Activated CD4-positive, alpha-beta memory T cell treated with anti-CD3 and anti-CD28 coated beads, Interleukin-2, amount 10 ng/mL, durations not matched to agents 7 days and 5 days (primary cell): ENCODE measurements around the gene CRYBA1. TPM values are rescaled to one million over a fixed set of nuclear protein-coding genes. Genes with fewer than 3 reads are reported as not detected.
A peak's percentile ranks its signal among the peaks of the same experiment; 100 is the strongest.
"Not testable (repeated sequence)": the region's sequence is repeated elsewhere in the genome, so short reads cannot be mapped to it uniquely, and the experiment has no call there.

Experiments used
- CTCF ChIA-PET: fragments of 350-600 bp; sonication (Branson Sonifier 250); formaldehyde crosslinking; loops from one replicate; lab custom pipeline; 2021; ENCODE audit warnings: antibody characterized with exemption, inconsistent platforms; lab: Charles Lee
- POLR2A ChIA-PET: fragments of 350-600 bp; sonication (Branson Sonifier 250); formaldehyde crosslinking; loops from one replicate; lab custom pipeline; 2021; ENCODE audit warnings: antibody characterized with exemption; lab: Charles Lee
- DNase-seq: peaks from one replicate; pipeline ENCODE4 v3.0.0-alpha.2; 2020
- H3K27ac Mint-ChIP-seq: one replicate; pipeline ENCODE4 v1.8.0; 2021; ENCODE audit warnings: mild to moderate bottlenecking, mixed read lengths
- H3K27me3 Mint-ChIP-seq: one replicate; pipeline ENCODE4 v1.8.0; 2021; ENCODE audit warnings: mixed read lengths
- H3K36me3 Mint-ChIP-seq: one replicate; pipeline ENCODE4 v1.8.0; 2021; ENCODE audit warnings: low read depth, mixed read lengths
- H3K4me1 Mint-ChIP-seq: one replicate; pipeline ENCODE4 v1.8.0; 2021; ENCODE audit warnings: mixed read lengths
- H3K4me3 Mint-ChIP-seq: one replicate; pipeline ENCODE4 v1.8.0; 2021; ENCODE audit warnings: mild to moderate bottlenecking, mixed read lengths
- H3K9me3 Mint-ChIP-seq: one replicate; pipeline ENCODE4 v1.8.0; 2021; ENCODE audit warnings: mixed read lengths
- total RNA-seq, 2 experiments: library from RNA; stranded (reverse); gene quantifications; one replicate each; pipeline ENCODE4 v1.2.3, GENCODE V29; 2021

CRYBA1 gene
- total RNA-seq, 2 experiments from 2014 or later, result not detected

DNA sequence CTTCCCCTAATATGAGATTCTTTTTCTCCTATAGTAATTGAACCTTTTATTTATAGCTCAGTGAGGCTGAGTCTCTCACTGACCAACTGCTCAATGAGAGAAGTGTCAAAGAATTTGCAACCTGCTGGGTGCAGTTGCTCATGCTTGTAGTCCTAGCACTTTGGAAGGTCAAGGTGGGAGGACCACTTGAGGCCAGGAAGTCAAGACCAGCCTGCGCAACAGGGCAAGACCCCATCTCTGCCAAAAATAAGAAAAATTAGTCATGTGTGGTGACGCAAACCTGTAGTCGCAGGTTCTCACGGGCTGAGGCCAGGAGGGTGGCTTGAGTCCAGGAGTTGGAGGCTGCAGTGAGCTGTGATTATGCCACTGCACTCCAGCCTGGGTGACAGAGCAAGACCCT is 30.9 kb upstream of the CRYBA1 start:
- POLR2A ChIA-PET, result no interaction called here
- Mint-ChIP-seq H3K27me3 (peaks cover 4% of the 10 kb centered on the region), H3K36me3 (no peaks in the 10 kb centered on the region), H3K4me1 (peaks cover 12% of the 10 kb centered on the region), H3K9me3 (no peaks in the 10 kb centered on the region), H3K27ac (no peak overlapping the region), H3K4me3 (no peak overlapping the region)
- no peak for DNase-seq
- CTCF ChIA-PET, result interaction anchor here (1.0 to 7.6 kb wide), 5 partner anchors 67 to 99 kb away, joined by 3 to 57 read pairs (median 6); no protein-coding TSS in a partner anchor

DNA sequence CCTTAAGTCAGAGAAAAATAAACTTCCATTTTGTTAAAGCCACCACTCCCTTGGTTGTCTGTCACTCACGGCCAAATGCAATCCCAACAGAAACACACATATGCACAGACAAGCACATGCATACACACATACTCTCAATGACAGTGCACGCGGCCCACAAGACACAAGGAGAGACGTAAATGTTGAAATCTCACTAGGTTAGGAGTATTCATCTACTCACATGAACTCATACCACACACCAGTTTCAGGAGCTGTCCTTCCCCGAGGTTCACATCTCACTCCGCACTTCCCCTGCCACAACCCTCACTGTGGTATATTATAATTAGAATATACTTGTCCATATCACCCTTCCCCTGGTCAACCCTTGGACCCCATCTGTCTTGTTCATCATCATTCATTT is 30.5 kb upstream of the CRYBA1 start:
- H3K27ac Mint-ChIP-seq, result no peak overlapping the region
- no peak for DNase-seq
- CTCF ChIA-PET, result interaction anchor here (1.2 to 7.6 kb wide), 6 partner anchors 8 to 92 kb away, joined by 3 to 163 read pairs (median 6); no protein-coding TSS in a partner anchor
- no peak overlapping the region for H3K4me3 Mint-ChIP-seq
- POLR2A ChIA-PET, result no interaction called here
- peaks cover 4% of the 10 kb centered on the region for H3K27me3 Mint-ChIP-seq
- H3K4me1 Mint-ChIP-seq, result peaks cover 12% of the 10 kb centered on the region
- H3K36me3 Mint-ChIP-seq, result no peaks in the 10 kb centered on the region
- H3K9me3 Mint-ChIP-seq, result no peaks in the 10 kb centered on the region

DNA sequence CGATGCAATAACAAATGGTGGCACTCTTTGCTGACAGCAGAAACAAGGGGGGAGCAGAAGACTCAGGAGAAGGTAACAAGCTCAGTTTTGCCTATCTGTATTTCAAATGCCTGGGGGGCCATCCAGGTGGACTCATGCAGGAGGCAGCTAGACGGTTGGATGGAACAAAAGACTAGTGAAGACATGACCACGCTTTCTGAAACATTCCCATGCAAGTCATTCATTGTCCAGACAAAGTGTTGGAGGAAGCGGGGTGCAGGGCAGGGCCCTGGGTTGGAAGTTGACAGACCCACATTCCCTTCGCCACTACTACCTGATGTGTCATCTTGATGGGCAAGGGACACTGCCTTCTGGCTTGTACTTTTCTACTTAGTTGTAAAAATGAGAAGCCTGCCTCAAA is 29.8 kb upstream of the CRYBA1 start:
- Mint-ChIP-seq H3K4me3 (no peak overlapping the region), H3K27me3 (peaks cover 4% of the 10 kb centered on the region)

DNA sequence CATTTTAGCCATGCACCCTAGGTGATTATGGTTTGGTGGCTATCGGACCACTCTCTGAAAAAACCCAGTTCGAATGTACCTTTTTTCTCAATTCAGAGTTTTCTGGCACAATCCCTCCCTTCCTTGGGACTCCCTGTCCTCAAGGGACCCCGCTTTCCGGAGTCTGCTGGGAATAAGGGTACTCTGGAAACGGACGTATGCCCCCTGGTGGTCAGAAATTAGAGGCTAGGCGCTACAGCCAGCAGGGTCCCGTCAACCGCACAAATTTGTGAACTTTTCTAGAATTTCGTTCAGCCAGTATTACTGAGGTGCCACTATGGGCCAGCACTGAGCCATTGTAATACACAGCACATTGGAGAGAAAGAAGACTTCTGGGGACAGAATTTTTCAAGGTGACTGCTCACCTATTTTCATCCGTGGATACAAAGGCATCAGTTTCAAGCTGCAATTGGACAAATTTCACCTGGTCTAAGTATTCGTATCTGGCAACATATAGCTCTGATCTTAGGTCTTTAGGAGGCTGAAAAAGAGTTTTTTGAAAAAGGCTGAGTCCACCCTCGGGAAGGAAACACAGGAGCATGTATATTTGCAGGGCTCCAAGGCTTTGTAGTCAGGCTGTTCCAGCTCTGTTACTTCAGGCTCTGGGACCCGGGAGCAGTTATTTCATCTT is 27.1 kb upstream of the CRYBA1 start:
- POLR2A ChIA-PET, result interaction anchor here (1.1 to 1.6 kb wide), 5 partner anchors 22 to 95 kb away, joined by 3 to 9 read pairs (median 4); partner anchors contain the start of gene NUFIP2
- peak; percentile 72 for DNase-seq
- Mint-ChIP-seq H3K36me3 (no peaks in the 10 kb centered on the region), H3K27ac (no peak overlapping the region), H3K9me3 (no peaks in the 10 kb centered on the region), H3K4me1 (peaks cover 6% of the 10 kb centered on the region), H3K27me3 (peaks cover 4% of the 10 kb centered on the region), H3K4me3 (no peak overlapping the region)
- CTCF ChIA-PET, result interaction anchor here (0.6 to 7.6 kb wide), 24 partner anchors 8 to 456 kb away, joined by 3 to 163 read pairs (median 4); partner anchors contain the start of genes MYO18A and NUFIP2

More for the DNA sequence above, 29.8 kb upstream of the CRYBA1 start:
- Mint-ChIP-seq H3K36me3 (no peaks in the 10 kb centered on the region), H3K27ac (no peak overlapping the region), H3K9me3 (no peaks in the 10 kb centered on the region), H3K4me1 (peaks cover 12% of the 10 kb centered on the region)
- POLR2A ChIA-PET, result no interaction called here
- no peak for DNase-seq
- CTCF ChIA-PET, result interaction anchor here (0.6 to 7.6 kb wide), 6 partner anchors 9 to 669 kb away, joined by 3 to 163 read pairs (median 3); no protein-coding TSS in a partner anchor

DNA sequence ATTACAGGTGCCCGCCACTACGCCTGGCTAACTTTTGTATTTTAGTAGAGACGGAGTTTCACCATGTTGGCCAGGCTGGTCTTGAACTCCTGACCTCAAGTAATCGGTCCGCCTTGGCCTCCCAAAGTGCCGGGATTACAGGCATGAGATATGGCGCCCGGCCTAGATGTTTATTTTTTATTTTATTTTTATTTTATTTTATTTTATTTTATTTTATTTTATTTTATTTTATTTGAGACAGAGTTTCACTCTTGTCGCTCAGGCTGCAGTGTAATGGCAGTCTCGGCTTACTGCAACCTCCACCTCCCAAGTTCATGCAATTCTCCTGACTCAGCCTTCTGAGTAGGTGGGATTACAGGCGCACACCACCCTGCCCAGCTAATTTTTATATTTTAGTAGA is 25.3 kb upstream of the CRYBA1 start:
- H3K9me3 Mint-ChIP-seq, DNase-seq, H3K27ac Mint-ChIP-seq, H3K4me3 Mint-ChIP-seq, H3K36me3 Mint-ChIP-seq, H3K27me3 Mint-ChIP-seq, H3K4me1 Mint-ChIP-seq: not testable (repeated sequence)
- POLR2A ChIA-PET, result interaction anchor here (0.8 kb wide), 1 partner anchor 73 kb away, joined by 4 read pairs; the partner anchor contains the start of gene NUFIP2
- CTCF ChIA-PET, result interaction anchor here (7.3 to 7.6 kb wide), 2 partner anchors 74 to 97 kb away, joined by 57 to 163 read pairs; no protein-coding TSS in a partner anchor

DNA sequence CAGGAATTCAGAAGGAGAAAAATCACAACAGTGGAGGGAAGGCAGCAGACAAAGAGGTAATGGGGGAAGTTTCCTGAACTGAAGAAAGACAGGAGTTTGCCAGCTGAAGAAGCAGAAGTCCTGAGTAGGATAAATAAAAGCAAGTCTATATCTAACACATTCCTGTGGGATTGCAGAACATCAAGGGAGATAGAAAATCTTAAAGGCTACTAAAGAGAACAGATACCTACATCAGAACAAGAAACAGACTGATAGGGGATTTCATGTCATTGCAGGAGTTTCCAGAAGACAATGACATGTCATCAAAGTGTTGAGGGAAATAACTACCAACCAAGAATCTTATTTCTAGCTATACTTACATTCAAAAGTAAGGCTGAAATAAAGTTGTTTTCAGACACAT is 21.3 kb upstream of the CRYBA1 start:
- ChIA-PET CTCF (interaction anchor here (0.7 to 0.9 kb wide), 2 partner anchors 76 to 102 kb away, joined by 3 read pairs; no protein-coding TSS in a partner anchor), POLR2A (no interaction called here)
- Mint-ChIP-seq H3K36me3 (no peaks in the 10 kb centered on the region), H3K9me3 (no peaks in the 10 kb centered on the region), H3K27ac (no peak overlapping the region), H3K4me3 (no peak overlapping the region), H3K27me3 (peaks cover 6% of the 10 kb centered on the region), H3K4me1 (peaks cover 3% of the 10 kb centered on the region)
- no peak for DNase-seq

DNA sequence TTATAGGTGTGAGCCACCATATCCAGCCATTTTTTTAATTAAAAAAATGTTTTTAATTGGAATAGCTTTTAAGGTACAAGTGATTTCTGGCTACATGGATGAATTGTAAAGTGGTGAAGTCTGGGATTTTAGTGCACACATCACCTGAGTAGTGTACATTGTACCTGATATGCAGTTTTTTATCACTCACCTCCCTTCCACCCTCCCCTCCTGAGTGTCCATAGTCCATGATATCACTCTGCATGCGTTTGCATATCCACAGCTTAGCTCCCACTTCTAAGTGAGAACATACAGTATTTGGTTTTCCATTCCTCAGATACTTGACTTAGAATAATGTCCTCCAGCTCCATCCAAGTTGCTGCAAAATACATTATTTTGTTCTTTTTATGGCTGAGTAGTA is 13.4 kb upstream of the CRYBA1 start:
- Mint-ChIP-seq H3K36me3 (no peaks in the 10 kb centered on the region), H3K9me3 (no peaks in the 10 kb centered on the region), H3K27ac (no peak overlapping the region), H3K27me3 (peaks cover 9% of the 10 kb centered on the region), H3K4me1 (no peaks in the 10 kb centered on the region), H3K4me3 (no peak overlapping the region)
- no peak for DNase-seq
- ChIA-PET POLR2A (interaction anchor here (1.0 kb wide), 1 partner anchor 61 kb away, joined by 4 read pairs; the partner anchor contains the start of gene NUFIP2), CTCF (interaction anchor here (0.7 to 2.2 kb wide), 3 partner anchors 14 to 380 kb away, joined by 3 to 10 read pairs (median 3); no protein-coding TSS in a partner anchor)

DNA sequence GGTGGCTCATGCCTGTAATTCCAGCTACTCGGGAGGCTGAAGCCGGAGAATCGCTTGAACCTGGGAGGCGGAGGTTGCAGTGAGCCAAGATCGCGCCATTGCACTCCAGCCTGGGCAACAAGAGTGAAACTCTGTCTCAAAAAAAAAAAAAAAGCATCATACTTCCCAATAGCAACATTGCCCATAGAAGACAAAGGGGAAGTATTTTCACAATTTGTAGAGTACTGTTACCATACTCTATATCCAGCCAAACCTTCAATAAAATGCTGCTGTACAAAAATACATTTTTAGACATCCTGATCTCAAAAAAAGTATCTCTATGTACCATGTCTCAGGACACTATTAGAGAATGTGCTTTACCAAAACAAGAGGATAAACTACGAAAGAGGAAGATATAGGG is 11.7 kb upstream of the CRYBA1 start:
- H3K9me3 Mint-ChIP-seq, H3K36me3 Mint-ChIP-seq, H3K27ac Mint-ChIP-seq, H3K4me1 Mint-ChIP-seq, H3K4me3 Mint-ChIP-seq, POLR2A ChIA-PET, H3K27me3 Mint-ChIP-seq, DNase-seq: not testable (repeated sequence)
- CTCF ChIA-PET, result interaction anchor here (1.4 kb wide), 1 partner anchor 15 kb away, joined by 4 read pairs; no protein-coding TSS in a partner anchor

DNA sequence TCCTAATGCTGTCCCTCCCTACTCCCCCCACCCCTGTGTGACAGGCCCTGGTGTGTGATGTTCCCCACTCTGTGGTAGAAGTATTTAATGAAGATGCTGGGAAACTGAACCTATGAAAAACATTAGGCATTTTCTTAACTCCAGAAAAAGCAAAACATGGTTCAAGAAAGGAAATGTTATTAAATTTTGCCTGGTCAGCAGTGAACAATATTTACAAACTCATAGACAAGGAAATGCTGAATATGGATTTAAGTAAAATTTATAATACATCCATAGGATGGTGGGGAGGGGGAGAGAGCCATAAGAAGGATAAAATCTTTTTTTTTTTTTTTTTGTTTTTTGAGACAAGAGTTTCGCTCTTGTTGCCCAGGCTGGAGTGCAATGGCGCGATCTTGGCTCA is 10.8 kb upstream of the CRYBA1 start:
- no peaks in the 10 kb centered on the region for H3K36me3 Mint-ChIP-seq
- peaks cover 2% of the 10 kb centered on the region for H3K27me3 Mint-ChIP-seq
- H3K27ac Mint-ChIP-seq, result no peak overlapping the region
- no peaks in the 10 kb centered on the region for H3K9me3 Mint-ChIP-seq
- no peak for DNase-seq
- peaks cover 9% of the 10 kb centered on the region for H3K4me1 Mint-ChIP-seq
- POLR2A ChIA-PET, result no interaction called here
- H3K4me3 Mint-ChIP-seq, result no peak overlapping the region
- CTCF ChIA-PET, result interaction anchor here (1.4 kb wide), 1 partner anchor 16 kb away, joined by 4 read pairs; no protein-coding TSS in a partner anchor

DNA sequence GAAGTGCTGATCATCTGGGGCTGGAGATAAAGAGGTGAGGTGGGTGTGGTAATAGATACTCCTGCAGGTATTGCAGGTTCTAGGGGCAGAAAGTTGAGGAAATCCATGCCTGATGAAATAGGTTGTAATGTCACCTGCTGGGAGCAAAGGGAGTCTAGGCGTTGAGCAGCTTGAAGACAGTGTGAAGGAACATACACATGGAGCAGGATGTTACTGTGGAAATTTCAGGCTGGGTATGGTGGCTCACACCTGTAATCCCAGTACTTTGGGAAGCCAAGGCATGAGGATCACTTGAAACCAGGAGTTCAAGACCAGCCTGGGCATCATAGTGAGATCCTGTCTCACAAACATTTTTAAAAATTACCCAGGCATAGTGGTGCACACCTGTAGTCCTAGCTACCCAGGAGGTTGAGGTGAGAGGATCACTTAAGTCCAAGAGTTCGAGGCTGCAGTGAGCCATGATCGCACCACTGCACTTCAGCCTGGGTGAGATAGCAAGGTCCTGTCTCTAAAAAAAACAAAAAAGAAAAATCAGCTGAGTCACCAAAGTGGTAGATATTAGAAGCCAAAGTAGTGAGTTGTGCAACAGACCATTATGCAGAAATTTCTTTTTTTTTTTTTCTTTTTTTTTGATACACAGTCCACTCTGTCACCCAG is 9.1 kb upstream of the CRYBA1 start:
- peaks cover 2% of the 10 kb centered on the region for H3K27me3 Mint-ChIP-seq
- POLR2A ChIA-PET, result interaction anchor here (0.6 to 1.0 kb wide), 2 partner anchors 55 to 57 kb away, joined by 3 read pairs; no protein-coding TSS in a partner anchor
- no peak overlapping the region for H3K4me3 Mint-ChIP-seq
- H3K27ac Mint-ChIP-seq, result no peak overlapping the region
- CTCF ChIA-PET, result interaction anchor here (1.2 kb wide), 1 partner anchor 89 kb away, joined by 5 read pairs; no protein-coding TSS in a partner anchor
- no peaks in the 10 kb centered on the region for H3K36me3 Mint-ChIP-seq
- H3K4me1 Mint-ChIP-seq, result peaks cover 17% of the 10 kb centered on the region
- H3K9me3 Mint-ChIP-seq, result no peaks in the 10 kb centered on the region
- no peak for DNase-seq

DNA sequence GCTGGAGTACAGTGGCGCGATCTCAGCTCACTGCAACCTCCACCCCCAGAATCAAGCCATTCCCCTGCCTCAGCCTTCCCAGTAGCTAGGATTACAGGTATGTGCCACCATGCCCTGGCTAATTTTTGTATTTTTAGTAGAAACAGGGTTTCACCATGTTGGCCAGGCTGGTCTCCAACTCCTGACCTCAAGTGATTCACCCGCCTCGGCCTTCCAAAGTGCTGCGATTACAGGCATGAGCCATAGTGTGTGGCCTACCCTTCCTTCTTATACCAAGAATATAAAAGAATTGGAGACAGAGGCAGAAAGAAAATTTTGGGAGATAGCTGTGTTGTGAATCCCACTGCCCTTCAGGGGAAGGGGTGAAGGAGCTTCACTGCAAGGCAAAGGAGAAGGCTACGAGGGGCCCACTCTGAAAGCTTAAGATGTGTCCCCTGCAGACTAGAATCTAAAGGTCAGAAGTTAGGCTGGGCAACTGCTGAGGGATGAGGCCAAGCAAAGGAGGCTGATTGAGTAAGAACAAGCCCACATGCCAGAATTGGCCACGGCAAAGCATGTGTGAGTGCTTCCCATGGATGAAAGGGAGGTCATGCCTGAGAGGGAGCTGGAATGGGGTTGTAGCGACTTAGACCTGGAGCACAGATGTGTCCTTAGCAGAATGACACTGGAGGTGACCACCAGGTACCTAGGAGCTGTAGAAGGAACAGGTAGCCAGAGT is 8.4 kb upstream of the CRYBA1 start:
- DNase-seq, result no peak
- ChIA-PET POLR2A (interaction anchor here (1.0 kb wide), 1 partner anchor 54 kb away, joined by 3 read pairs; no protein-coding TSS in a partner anchor), CTCF (interaction anchor here (0.6 kb wide), 1 partner anchor 15 kb away, joined by 3 read pairs; no protein-coding TSS in a partner anchor)
- Mint-ChIP-seq H3K4me1 (peaks cover 17% of the 10 kb centered on the region), H3K36me3 (no peaks in the 10 kb centered on the region), H3K27me3 (peaks cover 2% of the 10 kb centered on the region), H3K27ac (no peak overlapping the region), H3K9me3 (no peaks in the 10 kb centered on the region), H3K4me3 (no peak overlapping the region)

DNA sequence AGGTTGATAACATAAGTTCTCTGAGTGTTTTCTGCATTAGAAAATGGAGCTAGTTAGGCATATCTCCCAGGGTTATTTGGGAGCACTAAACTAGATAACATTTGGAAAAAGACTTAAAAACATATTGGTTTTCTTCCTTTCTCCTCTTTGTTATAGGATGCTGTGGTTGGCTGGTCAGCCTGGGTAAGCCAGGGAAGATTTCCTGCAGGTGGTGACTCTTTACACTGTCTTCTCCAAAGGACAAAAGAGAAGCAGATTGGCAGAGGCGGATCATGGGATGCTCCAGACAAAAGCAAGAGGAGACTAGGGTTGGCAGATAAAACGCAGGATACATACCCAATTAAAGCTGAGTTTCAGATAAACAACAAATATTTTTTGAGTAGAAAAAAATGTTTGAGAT is 6.2 kb upstream of the CRYBA1 start:
- H3K27ac Mint-ChIP-seq, result no peak overlapping the region
- no peak for DNase-seq
- H3K4me3 Mint-ChIP-seq, result no peak overlapping the region
- no peaks in the 10 kb centered on the region for H3K27me3 Mint-ChIP-seq
- H3K9me3 Mint-ChIP-seq, result no peaks in the 10 kb centered on the region
- no peaks in the 10 kb centered on the region for H3K36me3 Mint-ChIP-seq
- ChIA-PET POLR2A (interaction anchor here (1.2 kb wide), 2 partner anchors 117 to 239 kb away, joined by 3 to 4 read pairs; no protein-coding TSS in a partner anchor), CTCF (interaction anchor here (0.8 to 2.0 kb wide), 7 partner anchors 10 to 124 kb away, joined by 3 to 10 read pairs (median 4); partner anchors contain the start of gene MYO18A)
- H3K4me1 Mint-ChIP-seq, result peaks cover 17% of the 10 kb centered on the region
